Kidney epithelial cell (primary cell): ENCODE results near the gene SYMPK. TPM values are rescaled to one million over a fixed set of nuclear protein-coding genes. Genes with fewer than 3 reads are reported as not detected.
A peak's percentile ranks its signal among the peaks of the same experiment; 100 is the strongest.

Experiments
- DNase-seq: peaks from one replicate; pipeline ENCODE4 v3.0.0-alpha.2; 2010; ENCODE audit warnings: low read depth
- H3K27me3 ChIP-seq: 2 replicates; pipeline ENCODE4 v1.6.0; 2011; ENCODE audit warnings: low read length; ENCODE audit not compliant: control insufficient read depth, insufficient read depth
- H3K36me3 ChIP-seq: 2 replicates; pipeline ENCODE4 v1.5.1; 2011; ENCODE audit warnings: low read length; ENCODE audit not compliant: control insufficient read depth, insufficient read depth
- H3K4me3 ChIP-seq: 2 replicates; pipeline ENCODE4 v1.5.1; 2011; ENCODE audit warnings: low read depth, mild to moderate bottlenecking, control low read depth, low read length
- CTCF ChIP-seq: IDR thresholded peaks from 2 replicates; pipeline ENCODE4 v1.5.1; 2011; ENCODE audit warnings: mild to moderate bottlenecking, moderate library complexity, low read length, control low read depth, inconsistent platforms; ENCODE audit not compliant: insufficient read depth, poor library complexity, severe bottlenecking
- total RNA-seq: library from RNA; depleted of rRNA; stranded (reverse); fragments of >200 nt; gene quantifications from 2 replicates; pipeline ENCODE4 v1.2.3, GENCODE V29; 2015

Gene SYMPK
- 32.2 and 52.0 TPM in 2 replicates for total RNA-seq

- Histone ChIP-seq H3K36me3 (peaks cover 2% of the 10 kb centered on the region), H3K27me3 (peaks cover 13% of the 10 kb centered on the region), H3K4me3 (peak within 1 kb of the TSS; percentile 84)
- TF ChIP-seq CTCF: no peak
- peak; percentile 90 for DNase-seq
Observed at GRCh38 chr19:45862564-45863334, at the start of gene SYMPK. Gene SYMPK, minus strand, starts transcription at chr19:45863147. Its CDS starts 8,652 bp downstream, at chr19:45854495.

- Histone ChIP-seq H3K27me3 (peaks cover 10% of the 10 kb centered on the region), H3K4me3 (no peak overlapping the region), H3K36me3 (no peaks in the 10 kb centered on the region)
- TF ChIP-seq CTCF: no peak
- DNase-seq: no peak
Observed at GRCh38 chr19:45911291-45911690, 48.3 kb upstream of the SYMPK start.

GRCh38 chr19:45908956-45909355 lies 46.0 kb upstream of the SYMPK start:
- Histone ChIP-seq H3K27me3 (peaks cover 8% of the 10 kb centered on the region), H3K36me3 (no peaks in the 10 kb centered on the region), H3K4me3 (no peak overlapping the region)
- peak; percentile 14 for TF ChIP-seq CTCF
- no peak for DNase-seq

GRCh38 chr19:45906221-45906620 lies 43.3 kb upstream of the SYMPK start:
- H3K4me3 ChIP-seq: no peak overlapping the region
- no peak for DNase-seq
- H3K36me3 ChIP-seq: no peaks in the 10 kb centered on the region
- H3K27me3 ChIP-seq: peaks cover 6% of the 10 kb centered on the region
- no peak for TF ChIP-seq CTCF

GRCh38 chr19:45905011-45905410 lies 42.1 kb upstream of the SYMPK start:
- peaks cover under 1% of the 10 kb centered on the region for H3K27me3 ChIP-seq
- no peak overlapping the region for H3K4me3 ChIP-seq
- no peaks in the 10 kb centered on the region for H3K36me3 ChIP-seq
- DNase-seq: no peak
- TF ChIP-seq CTCF: no peak
